Measurements from ENCODE around the gene IL26.
A peak's percentile ranks its signal among the peaks of the same experiment; 100 is the strongest.
"Not testable (repeated sequence)": the region's sequence is repeated elsewhere in the genome, so short reads cannot be mapped to it uniquely, and the experiment has no call there.

Gene IL26

DNA sequence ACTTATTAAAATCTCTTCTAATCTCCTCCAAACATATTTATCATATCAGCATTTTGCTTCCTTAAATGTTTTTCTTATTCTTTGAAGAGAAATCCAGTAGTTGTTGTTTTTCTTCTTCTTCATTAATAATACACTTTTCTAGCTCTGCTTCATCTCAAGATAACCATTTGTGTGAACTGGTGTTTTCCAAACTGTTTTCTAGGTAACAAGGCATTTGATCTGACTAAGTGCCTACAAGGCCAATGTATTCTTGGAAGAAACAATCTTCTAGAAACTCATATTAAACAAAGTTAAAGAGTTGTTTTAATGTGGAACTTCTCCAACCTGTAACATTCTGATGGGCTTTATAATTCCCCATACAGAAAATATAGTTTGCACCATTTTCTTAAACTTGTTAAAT, 35.3 kb downstream of the IL26 start:
- DNase-seq, result no peak

DNA sequence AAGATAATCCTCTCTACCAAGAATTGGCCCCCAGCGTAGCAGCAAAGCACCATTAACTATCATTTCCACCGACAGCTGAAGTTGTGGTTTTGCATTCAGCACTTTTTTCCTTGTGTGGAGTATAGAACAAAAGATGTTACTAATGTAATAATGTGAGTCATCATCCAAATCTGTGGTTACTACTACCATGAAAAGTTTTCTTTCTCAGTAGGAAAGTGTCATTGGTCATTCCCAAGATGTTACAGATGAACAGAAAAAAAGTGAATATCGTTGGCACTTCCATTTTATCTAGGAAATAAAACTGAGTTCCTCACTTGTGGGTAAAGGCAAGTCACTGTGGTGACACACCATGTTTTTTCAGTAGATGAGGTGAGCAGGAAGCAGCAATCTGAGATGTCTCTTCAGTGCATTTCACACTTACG, 35.8 kb downstream of the IL26 start:
- peak in 2 of 3 donors; percentile 33 to 55 for DNase-seq

DNA sequence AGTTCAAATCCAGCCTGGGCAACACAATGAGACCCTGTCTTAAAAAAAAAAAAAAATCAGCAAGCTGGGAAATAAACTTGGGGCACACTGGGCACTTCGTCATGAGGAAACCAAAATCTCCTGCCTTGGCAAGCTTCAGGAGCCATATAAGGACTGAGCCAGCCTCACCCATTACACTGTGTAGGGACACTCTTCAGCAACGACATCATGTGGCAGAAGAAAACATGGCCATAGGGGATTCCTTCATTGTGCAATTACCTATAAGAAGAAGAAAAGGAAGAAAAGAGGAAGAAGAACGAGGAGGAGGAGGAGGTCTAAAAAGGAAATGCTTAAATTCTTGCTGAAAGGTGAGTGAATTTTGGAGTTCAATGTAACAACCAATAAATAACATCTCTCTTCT, 40.0 kb downstream of the IL26 start:
- peak; percentile 14 to 41 (median 32) for DNase-seq

DNA sequence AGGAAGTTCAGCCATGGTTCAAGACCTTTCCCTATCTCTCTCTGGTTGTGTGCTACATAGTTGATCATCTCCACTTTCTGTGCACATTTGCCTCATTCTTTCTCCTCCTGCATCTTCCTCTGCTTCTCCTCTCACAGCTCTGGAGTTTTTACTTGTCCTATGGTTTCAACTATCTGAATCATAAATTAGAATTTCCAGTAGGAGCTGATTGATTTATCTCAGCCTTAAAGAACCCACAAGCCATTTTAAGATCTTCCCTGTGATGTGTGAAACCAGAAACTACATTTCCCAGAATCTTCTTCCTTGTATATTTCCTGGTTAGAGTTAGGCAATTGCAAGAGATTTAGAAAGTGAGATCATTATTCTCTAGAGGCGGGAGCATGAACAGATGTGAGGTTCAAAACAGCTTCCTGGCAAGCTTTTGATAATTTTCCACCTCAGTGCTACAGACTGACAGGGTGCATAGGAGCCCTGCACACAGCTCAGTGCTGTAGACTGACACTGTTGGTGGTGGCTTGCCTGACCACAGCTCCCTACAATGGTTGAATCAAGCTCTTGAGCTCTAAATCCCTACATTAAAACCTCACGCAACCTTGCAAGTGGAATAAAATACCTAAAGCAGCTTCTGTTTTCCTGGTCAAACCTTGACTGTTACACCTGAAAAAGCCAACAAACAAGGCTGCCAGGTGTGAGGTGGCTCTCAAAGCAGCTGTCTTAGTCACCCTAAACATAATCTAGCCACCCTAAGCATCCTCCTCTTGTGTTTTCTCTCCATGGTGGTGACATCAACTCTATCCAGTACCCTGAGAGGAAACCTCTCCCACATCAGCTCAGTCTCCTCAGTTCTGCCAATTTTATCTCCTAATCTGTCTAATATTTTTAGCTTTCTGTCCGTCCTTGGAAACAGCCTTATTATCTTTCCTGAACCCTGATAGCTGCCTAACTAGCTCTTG, 44.5 kb downstream of the IL26 start:
- DNase-seq, result no peak

DNA sequence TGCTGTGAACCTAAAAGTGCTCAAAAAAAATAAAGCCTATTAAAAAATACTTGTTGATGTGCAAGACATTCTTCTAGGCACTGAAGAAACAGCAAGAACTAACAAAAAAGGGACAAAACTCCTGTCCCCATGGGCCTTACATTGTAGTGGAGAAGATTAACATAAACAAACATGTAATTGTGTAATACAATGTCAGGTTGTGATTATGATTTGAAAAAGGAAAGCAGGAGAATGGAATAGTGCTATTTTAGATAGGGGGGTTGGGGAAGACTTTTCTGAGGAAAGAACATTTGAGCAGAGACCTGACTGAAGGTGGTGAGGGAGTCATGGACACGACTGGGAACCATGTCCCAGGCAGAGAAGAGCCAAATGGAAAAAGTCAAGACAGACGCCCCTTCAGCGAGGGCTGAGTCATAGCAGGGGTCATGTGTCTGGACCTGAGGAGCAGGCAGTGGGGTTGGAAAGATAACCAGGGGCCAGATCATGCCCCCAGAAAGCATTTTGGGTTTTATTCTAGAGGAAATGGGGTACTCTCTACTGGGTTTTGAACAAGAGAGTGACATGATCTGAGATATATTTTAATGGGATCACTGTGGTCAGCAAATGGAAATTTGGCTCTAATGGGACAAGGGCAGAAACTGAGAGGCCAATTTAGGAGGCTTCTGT, 46.7 kb downstream of the IL26 start:
- DNase-seq, result peak in 1 of 3 donors; percentile 3

DNA sequence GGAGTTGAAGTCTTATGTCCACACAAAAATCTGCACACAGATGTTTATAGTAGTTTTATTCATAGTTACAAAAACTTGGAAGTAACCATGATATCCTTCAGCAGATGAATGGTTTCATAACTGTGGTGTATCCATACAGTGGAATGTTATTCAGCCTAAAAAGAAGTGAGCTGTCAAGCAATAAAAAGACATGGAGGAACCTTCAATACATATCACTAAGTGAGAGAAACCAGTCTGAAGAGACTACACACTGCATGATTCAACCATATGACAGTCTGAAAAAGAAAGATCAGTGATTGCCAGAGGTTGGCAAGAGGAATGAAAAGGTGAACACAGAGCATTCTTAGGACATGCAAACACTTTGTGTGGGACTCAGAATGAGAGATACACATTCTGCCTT, 47.4 kb downstream of the IL26 start:
- no peak for DNase-seq

DNA sequence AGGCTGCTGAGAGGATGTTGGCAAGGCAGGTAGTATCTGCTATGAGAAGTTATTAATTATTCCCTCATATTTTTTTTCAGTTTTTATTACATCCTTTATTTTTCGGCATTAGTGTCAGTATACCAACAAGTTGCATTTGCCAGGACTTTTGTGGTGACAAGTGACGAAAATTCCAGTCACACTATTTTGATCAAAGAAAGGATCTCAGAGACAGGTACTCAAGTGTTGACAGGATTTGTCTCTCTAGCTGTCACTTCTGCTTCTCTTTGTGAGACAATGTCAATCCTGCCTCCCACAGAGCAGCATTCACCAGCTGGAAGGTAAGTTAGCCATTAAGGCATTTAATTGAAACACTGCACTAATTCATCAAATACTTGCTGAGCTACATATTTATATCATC, 48.0 kb downstream of the IL26 start:
- no peak for DNase-seq

DNA sequence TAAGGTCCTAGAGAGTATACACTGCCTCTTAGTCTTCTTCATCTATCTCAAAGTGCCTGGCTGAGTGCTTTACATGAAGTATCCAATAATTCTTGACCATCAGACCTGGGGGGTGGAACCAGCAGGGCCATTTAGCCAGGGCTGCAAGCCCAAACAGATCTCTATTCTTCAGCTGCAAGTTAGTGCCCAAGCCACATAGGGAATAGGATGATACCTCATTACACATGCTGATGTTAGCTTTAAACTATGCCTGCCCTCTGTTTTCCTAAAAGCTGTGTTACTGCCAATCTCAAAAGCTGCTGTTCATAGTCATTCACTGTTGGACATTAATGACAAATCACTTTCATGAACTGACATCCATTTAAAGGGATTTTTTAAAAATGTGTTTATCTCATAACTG, 49.4 kb downstream of the IL26 start:
- no peak for DNase-seq

DNA sequence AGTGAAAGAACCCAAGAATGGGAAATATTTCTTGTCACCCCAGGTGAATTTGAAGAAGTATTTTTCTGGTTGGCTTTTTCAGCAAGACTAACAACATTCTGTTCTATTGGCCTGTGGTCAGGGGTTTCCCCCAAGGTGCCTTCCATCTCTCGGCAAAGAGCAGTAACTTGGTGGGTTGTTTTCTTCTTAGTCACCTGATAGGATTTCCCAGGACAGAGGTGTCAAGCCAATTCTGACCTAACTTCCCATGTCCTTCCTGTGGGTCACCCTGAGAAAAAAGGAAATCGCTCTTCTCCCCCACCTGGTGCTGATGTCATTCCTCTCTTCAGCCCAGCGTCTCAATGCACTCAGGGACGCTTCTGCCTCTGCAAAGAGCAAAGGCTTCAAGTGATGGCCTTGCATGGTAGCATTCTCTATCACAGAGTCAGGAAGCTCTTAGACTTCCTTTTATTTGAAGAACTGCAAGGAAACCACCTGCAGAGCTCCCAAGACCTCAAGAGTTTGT, 50.0 kb downstream of the IL26 start:
- no peak for DNase-seq

DNA sequence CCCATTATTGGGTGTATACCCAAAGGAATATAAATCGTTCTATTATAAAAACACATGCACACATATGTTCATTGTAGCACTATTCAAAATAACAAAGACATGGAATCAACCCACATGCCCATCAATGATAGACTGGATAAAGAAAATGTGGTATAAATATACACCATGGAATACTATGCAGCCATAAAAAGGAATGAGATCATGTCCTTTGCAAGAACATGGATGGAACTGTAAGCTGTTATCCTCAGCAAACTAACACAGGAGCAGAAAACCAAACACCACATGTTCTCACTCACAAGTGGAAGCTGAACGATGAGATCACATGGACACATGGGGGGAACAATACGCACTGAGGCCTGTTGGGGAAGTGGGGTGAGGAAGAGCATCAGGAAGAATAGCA, 50.8 kb downstream of the IL26 start:
- not testable (repeated sequence) for DNase-seq

DNA sequence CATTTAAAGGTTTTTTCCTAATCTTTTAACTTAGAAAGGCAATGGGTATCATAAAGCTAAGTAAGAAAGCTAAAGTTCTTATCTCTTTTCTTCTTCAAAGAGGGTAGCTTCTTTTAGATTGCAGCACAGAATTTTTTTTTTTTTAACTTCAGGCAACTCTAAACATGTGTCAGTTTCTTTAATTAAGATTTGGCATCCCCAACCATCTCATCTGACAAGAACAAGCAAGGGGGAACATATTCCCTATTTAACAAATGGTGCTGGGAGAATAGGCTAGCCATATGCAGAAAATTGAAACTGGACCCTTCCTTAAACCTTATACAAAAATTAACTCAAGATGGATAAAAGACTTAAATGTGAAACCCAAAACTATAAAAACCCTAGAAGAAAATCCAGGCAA, 51.8 kb downstream of the IL26 start:
- no peak for DNase-seq

DNA sequence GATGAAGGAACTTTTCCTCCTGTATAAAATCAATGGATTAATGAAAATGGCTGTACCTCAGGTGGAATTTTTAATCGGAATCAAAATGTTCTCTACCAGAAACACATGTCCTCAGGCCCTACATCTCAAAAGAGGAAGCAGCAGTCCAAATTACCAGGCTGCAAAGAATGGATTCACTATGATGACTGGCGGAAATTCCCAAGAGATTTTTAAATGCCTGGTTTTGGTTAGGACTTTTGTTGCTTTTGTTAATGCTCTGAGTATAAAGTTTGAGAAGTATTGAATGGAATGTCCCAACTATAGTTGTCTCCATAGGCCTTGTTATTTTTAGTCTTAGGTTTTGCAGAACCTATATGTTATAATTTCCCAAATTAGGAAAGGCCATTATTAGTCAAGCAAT, 54.9 kb downstream of the IL26 start:
- peak; percentile 20 to 56 (median 42) for DNase-seq

DNA sequence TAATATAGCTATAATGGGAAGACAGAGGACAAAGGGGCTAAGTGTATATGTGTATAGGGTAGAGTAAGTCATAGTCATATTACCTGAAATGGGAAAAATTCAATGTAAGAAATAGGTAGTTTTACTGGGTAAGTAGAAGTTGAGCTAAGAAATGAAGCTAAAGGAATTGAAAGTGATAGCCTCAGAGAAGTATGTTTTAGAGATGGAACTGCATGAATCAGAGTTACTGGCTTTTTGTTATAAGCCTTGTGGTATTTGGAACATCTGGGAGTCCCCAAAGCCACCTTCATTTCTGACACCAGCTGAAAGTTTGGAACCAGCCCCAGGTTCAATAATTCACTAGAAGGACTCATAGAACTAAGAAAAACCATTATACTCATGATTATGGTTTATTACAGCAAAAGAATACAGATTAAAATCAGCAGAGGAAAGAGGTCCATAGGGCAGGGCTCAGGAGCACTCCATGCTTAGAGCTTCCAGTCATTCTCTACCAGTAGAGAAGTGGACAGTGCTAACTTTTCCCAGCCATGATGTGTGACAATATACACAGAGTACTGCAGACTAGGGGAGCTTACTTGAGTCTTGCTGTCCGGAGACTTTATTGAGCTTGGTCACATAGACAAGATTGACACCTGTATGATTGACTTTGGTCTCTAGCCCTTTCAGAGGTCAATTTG, 56.3 kb downstream of the IL26 start:
- DNase-seq, result no peak

DNA sequence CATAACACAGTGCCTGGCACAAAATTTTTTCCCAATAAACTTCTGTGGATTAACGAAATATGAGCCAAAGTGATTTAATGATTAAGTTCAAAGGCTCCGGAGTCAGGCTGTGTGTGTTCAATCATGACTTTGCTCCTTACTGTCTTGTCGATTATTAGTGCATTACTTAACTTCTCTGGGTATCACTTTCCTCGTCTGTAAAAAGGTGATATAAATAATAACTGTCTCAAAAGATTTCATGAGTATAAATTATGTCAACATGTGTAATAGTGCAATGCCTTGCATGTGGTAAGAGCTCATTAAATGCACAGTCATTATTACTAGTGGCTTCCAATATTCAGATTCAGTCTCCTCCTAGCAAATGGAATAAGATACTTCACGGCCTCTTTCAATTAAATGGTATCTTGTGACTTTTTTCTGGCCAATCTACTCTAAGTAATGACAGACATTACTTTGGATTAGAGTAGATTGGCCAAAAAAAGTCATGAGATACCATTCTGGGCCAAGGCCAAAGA, 59.2 kb downstream of the IL26 start:
- no peak for DNase-seq

DNA sequence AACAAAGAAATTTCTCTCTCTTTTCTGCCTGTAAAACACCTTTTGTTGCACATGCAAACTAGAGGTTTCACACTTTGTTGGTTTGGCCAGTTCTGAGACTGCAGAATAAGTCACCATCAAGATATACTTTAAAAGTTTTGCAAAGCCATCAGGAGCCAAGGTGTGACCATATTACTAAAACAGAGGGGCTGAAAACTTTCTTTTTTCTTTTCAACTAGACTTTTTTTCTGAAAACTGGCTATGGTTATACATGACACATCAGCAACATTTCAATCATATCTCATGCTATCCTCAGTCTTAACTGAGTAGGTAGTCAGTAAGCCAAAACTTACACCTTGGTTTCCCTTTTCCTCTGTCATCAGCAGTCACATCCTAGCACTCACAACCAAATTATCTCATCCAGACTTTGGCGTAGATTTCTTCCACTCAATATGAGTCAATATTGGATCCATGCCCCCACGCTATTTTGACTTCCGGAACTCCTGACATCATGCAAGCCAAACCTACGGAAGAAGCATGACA, 62.0 kb downstream of the IL26 start:
- no peak for DNase-seq

DNA sequence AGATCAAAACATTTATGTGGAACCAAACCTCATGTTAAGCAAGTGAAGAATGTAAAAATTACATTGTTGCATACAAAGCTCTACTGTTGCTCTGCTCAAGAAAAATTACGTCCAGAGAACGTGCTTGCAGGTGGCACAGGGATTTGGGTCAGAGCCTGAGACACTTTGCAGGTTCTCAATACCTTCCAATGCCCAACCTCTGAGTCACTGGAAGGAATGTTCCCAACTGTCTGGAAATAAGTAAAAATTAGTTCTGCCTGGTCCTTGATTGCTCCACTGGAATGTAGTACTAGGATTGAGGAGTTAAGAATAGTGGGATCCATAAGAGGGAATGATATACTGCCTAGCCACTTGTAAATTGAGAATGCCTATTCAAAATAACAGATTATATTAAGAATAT, 63.2 kb downstream of the IL26 start:
- DNase-seq, result no peak

DNA sequence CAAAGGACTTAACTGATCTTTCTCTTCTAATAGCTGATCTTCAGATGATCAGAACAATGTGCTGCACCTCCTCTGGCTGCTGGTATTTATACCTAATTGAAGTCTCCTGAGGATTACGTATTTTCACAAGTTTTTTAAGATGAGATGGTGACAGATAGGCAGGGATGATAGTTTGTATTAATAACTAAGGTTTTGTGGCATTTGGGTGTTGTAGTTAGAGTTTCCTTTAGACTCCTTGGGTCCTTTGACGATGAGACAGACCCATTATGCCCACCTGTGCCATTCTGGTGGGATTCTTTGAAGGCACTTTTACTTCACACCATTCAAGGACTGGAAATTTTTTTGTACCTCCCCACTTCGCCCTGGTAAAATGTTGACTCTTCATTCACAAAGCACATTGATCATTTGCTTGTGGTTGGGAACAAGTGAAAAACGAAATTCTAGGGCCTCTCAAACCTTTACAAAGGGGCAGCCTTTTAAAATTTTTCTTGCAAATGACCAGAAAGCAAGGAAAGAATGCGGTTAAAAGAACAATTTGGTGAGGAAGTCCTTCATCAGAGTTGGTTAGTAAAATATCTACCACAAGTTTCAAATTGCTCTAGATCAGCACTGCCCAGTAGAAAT, 65.8 kb downstream of the IL26 start, which contains the start of gene IFNG:
TSS of gene IFNG (minus strand) at position 60 of the 624 bp plus-strand sequence. CDS start 125 bp downstream, outside the sequence.
- DNase-seq, result no peak

DNA sequence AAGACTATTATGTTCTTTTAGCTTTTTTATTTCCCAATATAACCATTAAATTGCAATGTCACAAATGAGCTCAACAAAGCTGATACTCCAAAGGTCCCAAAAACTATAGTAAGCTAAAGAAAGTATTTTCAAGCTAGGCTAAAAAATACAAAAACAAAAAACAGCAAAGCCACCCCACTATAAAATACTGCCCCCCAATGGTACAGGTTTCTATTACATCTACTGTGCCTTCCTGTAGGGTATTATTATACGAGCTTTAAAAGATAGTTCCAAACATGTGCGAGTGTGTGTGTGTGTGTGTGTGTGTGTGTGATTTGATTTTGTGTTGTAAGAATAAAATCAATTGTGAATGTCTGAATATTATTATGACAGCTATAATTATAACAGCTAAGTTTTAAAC, 67.2 kb downstream of the IL26 start:
- peak; percentile 27 to 50 (median 49) for DNase-seq

DNA sequence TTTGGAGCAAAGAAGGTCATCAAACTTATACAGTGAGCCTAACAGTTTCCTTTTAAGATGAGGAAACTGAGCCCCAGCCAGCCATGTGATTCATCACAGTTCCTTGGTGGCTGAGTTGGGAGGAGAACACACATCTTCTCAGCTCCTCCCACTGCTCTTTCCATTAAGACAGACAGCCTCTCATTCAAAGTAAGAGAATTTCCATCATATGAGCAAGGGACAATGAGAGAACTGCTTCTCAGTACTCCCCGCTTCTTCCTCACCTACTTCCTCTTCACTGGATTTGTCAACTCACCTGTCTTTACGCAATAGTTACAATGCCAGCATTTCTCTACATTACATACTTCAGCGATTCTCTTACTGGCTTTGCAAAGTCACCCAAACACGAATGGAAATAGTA, 68.2 kb downstream of the IL26 start:
- DNase-seq, result no peak

DNA sequence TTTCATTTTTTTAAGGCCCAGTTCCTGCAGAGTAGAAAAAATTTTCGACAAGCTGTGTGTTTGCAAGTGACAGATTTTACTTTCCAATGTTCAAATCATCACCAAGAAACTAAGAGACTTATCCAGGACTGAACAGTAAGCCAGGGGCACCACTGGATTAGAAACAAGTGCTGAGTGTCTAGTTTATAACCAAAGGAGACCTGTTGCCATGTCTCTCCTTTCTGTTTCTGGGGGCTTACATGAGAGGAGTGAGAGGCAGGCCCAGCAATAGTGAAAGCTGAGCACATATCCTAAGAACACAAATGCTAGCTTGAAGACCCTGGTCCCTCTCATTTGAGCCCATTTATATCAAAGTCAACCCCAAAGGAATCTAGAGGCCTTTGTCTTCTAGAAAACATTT, 69.0 kb downstream of the IL26 start:
- DNase-seq, result no peak

DNA sequence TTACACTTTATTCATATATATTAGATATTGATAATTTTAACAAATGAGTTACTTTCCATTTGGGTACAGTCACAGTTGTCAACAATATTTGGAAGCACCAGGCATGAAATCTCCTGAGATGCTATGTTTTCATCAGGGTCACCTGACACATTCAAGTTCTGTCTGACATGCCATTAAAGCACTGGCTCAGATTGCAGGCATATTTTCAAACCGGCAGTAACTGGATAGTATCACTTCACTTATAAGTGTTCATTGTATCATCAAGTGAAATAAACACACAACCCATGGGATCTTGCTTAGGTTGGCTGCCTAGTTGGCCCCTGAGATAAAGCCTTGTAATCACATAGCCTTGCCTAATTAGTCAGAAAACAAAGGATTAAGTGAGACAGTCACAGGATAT, 70.8 kb downstream of the IL26 start:
- no peak for DNase-seq

Data from suppressor macrophage treated with lipopolysaccharide for 1 hour (primary cell).